Caki2 (cell line): ENCODE results near the gene CCDC152. TPM values are rescaled to one million over a fixed set of nuclear protein-coding genes. Genes with fewer than 3 reads are reported as not detected.
"Not testable (repeated sequence)": the region's sequence is repeated elsewhere in the genome, so short reads cannot be mapped to it uniquely, and the experiment has no call there.

ENCODE experiments used
- DNase-seq: peaks from one replicate; pipeline ENCODE4 v3.0.0-alpha.2; 2015; ENCODE audit warnings: low read depth
- in situ Hi-C: cut with HindIII; loops from 2 replicates; pipeline ENCODE4 v1.10.0; 2016; ENCODE audit warnings: low sequenced_read_pairs, low pct_unique_long_range_greater_than_20kb, mixed read lengths
- total RNA-seq: library from RNA; depleted of rRNA; stranded (reverse); fragments of >200 nt; shearing (Covaris generic); gene quantifications from 2 replicates; pipeline ENCODE4 v1.2.3, GENCODE V29; 2014; ENCODE audit warnings: low replicate concordance; rRNA removed

CCDC152 gene, protein sequence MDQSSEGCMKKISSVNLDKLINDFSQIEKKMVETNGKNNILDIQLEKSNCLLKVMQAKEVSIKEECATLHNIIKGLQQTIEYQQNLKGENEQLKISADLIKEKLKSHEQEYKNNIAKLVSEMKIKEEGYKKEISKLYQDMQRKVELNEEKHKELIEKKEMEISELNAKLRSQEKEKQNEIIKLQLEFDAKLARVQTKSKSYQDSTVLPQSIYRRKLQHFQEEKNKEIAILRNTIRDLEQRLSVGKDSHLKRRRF
- total RNA-seq, result not detected in 2 replicates

DNA sequence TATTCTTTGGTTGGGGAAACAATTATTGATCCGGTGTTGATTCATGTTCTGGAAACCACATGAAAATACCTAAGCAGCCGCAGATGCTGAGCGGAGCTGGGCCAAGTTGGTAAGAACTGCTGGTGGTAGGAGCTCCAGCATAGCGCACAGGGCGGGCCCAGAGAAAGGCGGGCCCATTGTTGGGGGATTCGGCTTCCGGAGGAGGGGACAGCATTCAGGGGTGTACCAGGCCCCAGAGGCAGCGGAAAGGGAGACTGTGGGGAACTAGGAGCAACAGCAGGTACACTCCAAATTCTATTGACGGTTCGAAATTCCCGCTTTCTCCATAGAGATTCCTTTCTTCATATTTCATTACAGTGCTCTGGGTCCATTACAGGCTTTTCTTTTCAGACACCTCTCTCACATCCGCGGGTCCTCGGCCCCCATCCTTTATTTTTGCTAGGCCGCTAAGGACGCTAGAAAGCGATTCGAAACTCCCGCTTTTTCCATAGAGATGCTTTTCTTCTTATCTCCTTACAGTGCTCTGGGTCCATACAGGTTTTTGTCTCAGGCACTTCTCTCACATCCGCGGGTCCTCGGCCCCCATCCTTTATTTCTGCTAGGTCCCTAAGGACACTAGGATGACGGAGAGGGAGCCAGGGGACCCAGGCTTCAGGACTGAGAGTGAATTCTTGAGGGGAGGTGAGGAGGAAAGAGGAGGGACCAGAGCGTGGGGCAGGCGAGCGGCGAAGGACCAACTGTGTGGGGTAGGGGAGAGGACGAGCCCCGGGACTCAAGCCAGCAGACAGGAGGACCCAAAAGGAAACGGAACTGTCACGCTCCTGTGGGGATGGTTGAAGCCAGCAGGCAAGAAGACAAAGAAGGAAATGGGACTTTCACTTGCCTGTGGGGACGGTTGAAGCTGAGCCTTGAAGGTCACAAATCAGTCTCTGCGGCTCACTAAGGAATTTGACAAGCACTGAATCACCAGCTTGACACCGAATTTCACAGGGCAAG lies at the start of gene CCDC152:
CCDC152 (plus strand) TSS at position 213 of the 996 bp plus-strand sequence. CDS start 2,304 bp downstream, outside the sequence.
- no peak for DNase-seq
- in situ Hi-C loops, result no loop called here

- in situ Hi-C loops, result no loop called here
- no peak for DNase-seq
These were observed 40.8 kb upstream of the CCDC152 start for GRCh38 chr5:42715785-42716184.

- no peak for DNase-seq
- in situ Hi-C loops, result no loop called here
These were observed 38.0 kb upstream of the CCDC152 start for GRCh38 chr5:42718591-42718990.

DNA sequence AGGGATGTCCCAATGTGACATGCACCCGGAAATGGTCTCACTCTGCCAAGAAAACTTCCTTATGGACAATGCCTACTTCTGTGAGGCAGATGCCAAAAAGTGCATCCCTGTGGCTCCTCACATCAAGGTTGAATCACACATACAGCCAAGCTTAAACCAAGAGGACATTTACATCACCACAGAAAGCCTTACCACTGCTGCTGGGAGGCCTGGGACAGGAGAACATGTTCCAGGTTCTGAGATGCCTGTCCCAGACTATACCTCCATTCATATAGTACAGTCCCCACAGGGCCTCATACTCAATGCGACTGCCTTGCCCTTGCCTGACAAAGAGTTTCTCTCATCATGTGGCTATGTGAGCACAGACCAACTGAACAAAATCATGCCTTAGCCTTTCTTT lies 37.6 kb upstream of the CCDC152 start:
- in situ Hi-C loops, result no loop called here
- DNase-seq, result no peak

DNA sequence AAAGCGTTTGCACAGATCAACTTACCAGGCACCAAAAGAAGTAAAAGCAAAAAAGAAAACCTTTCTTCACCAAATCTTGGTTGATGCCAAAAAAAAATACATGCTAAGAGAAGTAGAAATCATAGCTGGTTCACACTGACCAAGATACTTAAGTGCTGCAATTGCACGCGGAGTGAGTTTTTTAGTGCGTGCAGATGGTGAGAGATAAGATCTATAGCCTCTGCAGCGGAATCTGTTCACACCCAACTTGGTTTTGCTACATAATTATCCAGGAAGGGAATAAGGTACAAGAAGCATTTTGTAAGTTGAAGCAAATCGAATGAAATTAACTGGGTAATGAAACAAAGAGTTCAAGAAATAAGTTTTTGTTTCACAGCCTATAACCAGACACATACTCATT lies 36.4 kb upstream of the CCDC152 start:
- in situ Hi-C loops, result no loop called here
- DNase-seq, result no peak

DNA sequence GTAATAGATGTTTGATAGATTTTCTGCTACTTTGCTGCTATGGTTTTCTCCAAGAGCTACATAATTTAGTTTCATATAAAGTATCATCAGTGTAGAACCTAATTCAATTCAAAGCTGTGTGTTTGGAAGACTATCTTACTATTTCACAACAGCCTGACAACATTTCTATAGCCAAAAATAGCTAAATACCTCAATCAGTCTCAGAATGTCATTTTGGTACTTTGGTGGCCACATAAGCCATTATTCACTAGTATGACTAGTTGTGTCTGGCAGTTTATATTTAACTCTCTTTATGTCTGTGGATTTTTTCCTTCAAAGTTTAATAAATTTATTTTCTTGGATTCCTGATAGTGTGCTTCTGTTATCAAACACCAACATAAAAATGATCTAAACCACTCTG lies 35.1 kb upstream of the CCDC152 start:
- in situ Hi-C loops, result no loop called here
- no peak for DNase-seq

- DNase-seq, in situ Hi-C loops: not testable (repeated sequence)
These were observed 22.0 kb upstream of the CCDC152 start for GRCh38 chr5:42734531-42735058.

GRCh38 chr5:42740920-42741319 lies 15.7 kb upstream of the CCDC152 start:
- in situ Hi-C loops, result no loop called here
- no peak for DNase-seq

GRCh38 chr5:42745426-42745825 lies 11.2 kb upstream of the CCDC152 start:
- no peak for DNase-seq

DNA sequence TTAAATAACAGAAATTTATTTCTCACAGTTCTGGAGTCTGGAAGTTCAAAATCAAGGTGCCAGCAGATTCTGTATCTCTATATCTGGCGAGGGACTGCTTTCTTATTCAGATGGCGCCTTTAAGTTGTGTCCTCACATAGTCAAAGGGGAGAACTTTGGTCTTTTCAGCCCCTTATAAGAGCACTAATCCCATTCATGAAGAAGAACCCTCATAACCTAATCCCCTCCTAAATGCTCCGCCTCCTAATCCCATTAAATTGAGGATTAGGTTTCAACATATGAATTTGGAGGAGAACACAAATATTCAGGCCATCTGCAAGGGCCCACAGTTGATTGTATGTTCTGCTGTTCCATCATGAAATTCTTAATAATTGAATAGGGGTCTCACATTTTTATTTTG lies 10.8 kb upstream of the CCDC152 start:
- no peak for DNase-seq
- in situ Hi-C loops, result no loop called here

More at GRCh38 chr5:42745426-42745825, 11.2 kb upstream of the CCDC152 start:
- in situ Hi-C loops, result no loop called here

DNA sequence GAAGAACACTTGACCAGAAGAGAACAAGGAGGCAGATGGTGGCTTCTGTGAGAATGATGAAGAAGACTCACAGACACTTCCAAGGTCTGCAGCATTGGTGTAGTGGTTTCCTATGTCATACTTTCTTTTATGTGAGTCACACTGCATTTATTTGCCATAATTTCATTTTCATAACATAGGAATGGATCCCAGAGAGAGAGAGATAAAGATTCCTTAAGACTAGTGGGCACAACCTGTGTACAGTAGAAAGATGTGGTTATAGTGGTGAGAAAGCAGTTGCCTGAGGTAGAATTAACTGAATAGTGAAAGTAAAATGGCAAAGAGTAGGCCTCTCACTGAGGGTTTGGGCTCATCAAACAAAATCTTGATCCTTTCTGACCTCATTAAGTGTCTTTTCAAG lies 7.6 kb upstream of the CCDC152 start:
- no peak for DNase-seq
- in situ Hi-C loops, result no loop called here

GRCh38 chr5:42750507-42750906 lies 6.1 kb upstream of the CCDC152 start:
- in situ Hi-C loops, result no loop called here
- DNase-seq, result no peak

DNA sequence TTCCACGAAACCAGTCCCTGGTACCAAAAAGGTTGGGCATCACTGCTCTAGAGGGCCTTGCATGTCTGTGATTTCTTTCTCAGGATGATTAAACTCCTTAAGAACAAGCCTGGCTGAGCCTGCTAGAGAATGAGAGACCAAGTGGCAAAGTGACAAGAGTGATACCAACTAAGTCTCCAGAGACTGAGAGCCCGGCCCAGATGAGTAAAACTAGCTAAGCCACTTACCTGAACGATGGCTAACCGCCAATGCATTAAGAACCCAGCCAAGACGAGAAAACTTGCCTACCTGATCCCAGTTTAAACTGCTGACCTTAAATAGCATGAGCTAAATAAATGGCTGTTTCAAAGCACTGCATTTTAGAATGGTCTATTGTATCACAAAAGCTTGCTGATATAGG lies 5.6 kb upstream of the CCDC152 start:
- no peak for DNase-seq
- in situ Hi-C loops, result no loop called here

DNA sequence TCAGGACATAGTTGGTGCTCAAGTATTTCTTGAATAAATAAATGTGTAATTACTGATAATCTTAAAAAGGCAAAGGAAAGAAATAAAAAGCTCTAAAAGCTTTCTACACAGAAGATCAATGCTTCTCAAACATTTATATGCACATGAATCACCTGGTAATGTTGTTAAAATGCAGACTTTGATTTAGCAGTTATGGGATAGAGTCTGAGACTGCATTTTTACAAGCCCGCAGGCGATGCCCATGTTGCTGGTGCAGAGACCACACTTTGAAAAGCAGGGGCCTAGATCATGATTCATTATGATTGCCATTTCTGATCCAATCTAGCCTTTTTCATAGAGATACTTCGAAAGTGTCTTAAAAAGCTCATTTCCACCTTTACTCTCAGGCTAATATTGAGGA lies 3.5 kb upstream of the CCDC152 start:
- DNase-seq, result no peak
- in situ Hi-C loops, result no loop called here

- in situ Hi-C loops, result no loop called here
- DNase-seq, result no peak
These were observed 2.8 kb downstream of the CCDC152 start for GRCh38 chr5:42759456-42759855.

- DNase-seq, result no peak
- in situ Hi-C loops, result no loop called here
These were observed 3.8 kb downstream of the CCDC152 start for GRCh38 chr5:42760426-42760825.

GRCh38 chr5:42761791-42762190 lies 5.2 kb downstream of the CCDC152 start:
- in situ Hi-C loops, result no loop called here
- DNase-seq, result no peak

DNA sequence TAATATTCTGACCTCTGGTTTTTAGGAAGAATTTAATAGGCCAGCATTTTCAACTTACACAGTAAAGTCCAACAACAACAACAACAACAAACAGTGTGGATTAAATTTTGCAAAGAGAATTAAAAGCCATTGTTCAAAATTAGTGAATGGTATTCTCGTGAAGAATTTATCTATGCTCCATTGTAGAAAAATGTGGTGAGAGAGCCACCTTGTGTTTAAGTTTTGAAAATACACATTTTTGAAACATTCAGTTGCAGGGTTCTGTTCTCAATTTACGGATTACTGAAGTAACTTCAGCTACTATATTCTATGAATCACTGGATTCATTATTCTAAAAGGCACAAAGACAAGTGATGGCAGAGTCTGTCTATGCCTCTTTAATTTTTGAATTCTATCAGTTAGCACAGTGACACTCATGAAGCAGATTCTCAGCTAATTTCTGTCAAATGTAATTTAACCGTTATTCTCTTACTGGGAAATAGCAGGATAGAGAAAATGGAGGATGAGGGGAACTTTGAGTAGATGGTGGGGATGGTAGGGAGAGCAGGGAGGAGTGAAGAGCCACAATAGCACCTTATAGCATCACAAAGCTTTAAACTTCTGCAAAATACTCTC lies 11.0 kb downstream of the CCDC152 start:
- in situ Hi-C loops, result no loop called here
- peak; percentile 6 for DNase-seq

GRCh38 chr5:42768106-42768504 lies 11.5 kb downstream of the CCDC152 start:
- no peak for DNase-seq
- in situ Hi-C loops, result no loop called here
